Caco-2 (cell line): ENCODE data around the gene PPP2R2B. TPM values are rescaled to one million over a fixed set of nuclear protein-coding genes. Genes with fewer than 3 reads are reported as not detected.

Source experiments
- BruUV-seq: library from RNA; stranded (reverse); fragments of 400-500 nt; replicated peaks from 2 replicates; lab custom pipeline; 2021; lab: Mats Ljungman, UMichigan
- CTCF ChIA-PET: fragments of 300-600 bp; sonication (Branson Sonifier 250); formaldehyde crosslinking; loops from one replicate; lab custom pipeline; 2022; ENCODE audit warnings: antibody characterized with exemption; lab: Charles Lee
- POLR2A ChIA-PET: fragments of 300-600 bp; sonication (Branson Sonifier 250); formaldehyde crosslinking; loops from one replicate; lab custom pipeline; 2022; ENCODE audit warnings: antibody characterized with exemption; lab: Charles Lee
- DNase-seq, 2 experiments: peaks; one replicate each; pipeline versions ENCODE4 v3.0.0 to v3.0.0-alpha.2; 2020 to 2022
- H3K27me3 ChIP-seq: replicated peaks from 2 replicates; pipeline ENCODE4 v1.6.0; 2011; ENCODE audit warnings: low read length; ENCODE audit not compliant: control insufficient read depth, insufficient read depth
- H3K36me3 ChIP-seq: 2 replicates; pipeline ENCODE4 v1.5.1; 2011; ENCODE audit warnings: low read length; ENCODE audit not compliant: control insufficient read depth, insufficient read depth
- H3K4me1 ChIP-seq: fragments of 250-450 bp; sonication (Bioruptor Pico); 2 replicates; pipeline ENCODE4 v1.5.1; 2020; ENCODE audit warnings: mild to moderate bottlenecking
- H3K4me3 ChIP-seq: 2 replicates; pipeline ENCODE4 v1.5.1; 2011; ENCODE audit warnings: low read depth, mild to moderate bottlenecking, control low read depth, low read length
- H3K9me3 ChIP-seq: fragments of 250-450 bp; sonication (Bioruptor Pico); 2 replicates; pipeline ENCODE4 v1.5.1; 2020; ENCODE audit warnings: mild to moderate bottlenecking, moderate library complexity
- H3K27ac Mint-ChIP-seq: one replicate; pipeline ENCODE4 v1.8.0; 2022; ENCODE audit warnings: mixed read lengths; ENCODE audit not compliant: unreplicated experiment
- H3K27me3 Mint-ChIP-seq: one replicate; pipeline ENCODE4 v1.8.0; 2022; ENCODE audit warnings: mixed read lengths; ENCODE audit not compliant: insufficient read depth, unreplicated experiment
- H3K36me3 Mint-ChIP-seq: one replicate; pipeline ENCODE4 v1.8.0; 2022; ENCODE audit warnings: mild to moderate bottlenecking, mixed read lengths; ENCODE audit not compliant: insufficient read depth, unreplicated experiment
- H3K4me1 Mint-ChIP-seq: one replicate; pipeline ENCODE4 v1.8.0; 2022; ENCODE audit warnings: low read depth, mixed read lengths; ENCODE audit not compliant: unreplicated experiment
- H3K4me3 Mint-ChIP-seq: one replicate; pipeline ENCODE4 v1.8.0; 2022; ENCODE audit warnings: mild to moderate bottlenecking, moderate library complexity, mixed read lengths; ENCODE audit not compliant: unreplicated experiment
- H3K9me3 Mint-ChIP-seq: one replicate; pipeline ENCODE4 v1.8.0; 2022; ENCODE audit warnings: mixed read lengths; ENCODE audit not compliant: unreplicated experiment
- intact Hi-C: fragments of 100-400 bp; cut with micrococcal nuclease; formaldehyde crosslinking; loops from one replicate; pipeline ENCODE4 v1.10.0; 2022; ENCODE audit not compliant: unreplicated experiment
- total RNA-seq: library from RNA; stranded (reverse); gene quantifications from 2 replicates; pipeline ENCODE4 v1.2.3, GENCODE V29; 2022
- TF ChIP-seq, protein P1 (sequence below), 2 experiments: fragments of 200-600 bp in 1 of 2; IDR thresholded peaks; 1 replicate in 1 of 2; 2 replicates in 1 of 2; pipeline versions ENCODE4 v1.5.1 to v1.8.0; 2011 to 2022; ENCODE audit warnings: antibody characterized with exemption in 1 of 2, control low read depth in 1 of 2, inconsistent platforms in 1 of 2, low read depth in 1 of 2, low read length in 1 of 2, mild to moderate bottlenecking in 1 of 2, moderate library complexity in 1 of 2; ENCODE audit not compliant: insufficient read depth in 1 of 2, severe bottlenecking in 1 of 2, unreplicated experiment in 1 of 2

The PPP2R2B gene
- total RNA-seq, 1 experiment from 2014 or later: 9.8 TPM

DNA sequence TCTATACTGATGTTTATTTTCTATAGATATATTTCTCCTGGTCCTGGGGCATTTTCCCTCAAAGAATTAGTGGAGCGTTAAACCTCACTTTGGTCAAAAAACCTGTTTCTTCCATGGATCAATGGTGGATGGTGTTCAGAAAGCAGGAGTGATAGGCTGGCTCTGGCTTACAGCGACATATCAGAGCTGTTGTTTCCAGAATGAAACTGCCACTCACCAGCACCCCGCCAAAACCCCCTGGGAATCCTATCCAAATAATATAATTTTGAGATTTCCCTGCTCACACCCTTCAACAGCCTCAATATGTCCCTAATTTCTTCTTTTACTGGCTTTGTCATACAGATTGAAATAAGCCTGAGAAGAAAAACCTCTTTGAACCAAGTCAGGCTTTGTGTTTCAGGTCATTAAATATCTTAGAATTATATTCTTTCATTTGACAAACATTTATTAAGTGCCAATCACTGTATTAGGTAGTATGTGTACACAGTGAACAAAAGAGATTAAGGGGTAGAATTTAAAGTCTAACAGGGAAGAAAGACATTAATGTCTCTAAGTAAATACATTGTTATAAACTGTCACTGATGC is 218.1 kb downstream of the PPP2R2B start:
- BruUV-seq: no TSS peak
- no peaks in the 10 kb centered on the region for H3K36me3 ChIP-seq
- H3K36me3 Mint-ChIP-seq: no peaks in the 10 kb centered on the region
- CTCF ChIA-PET: no interaction called here
- no peak overlapping the region for H3K27ac Mint-ChIP-seq
- H3K4me1 Mint-ChIP-seq: no peaks in the 10 kb centered on the region
- no peak overlapping the region for H3K4me3 ChIP-seq
- intact Hi-C loops: loop anchor here (5.0 kb wide), 2 partner anchors 118 to 287 kb away; no protein-coding TSS in a partner anchor
- POLR2A ChIA-PET: no interaction called here
- no peaks in the 10 kb centered on the region for H3K27me3 ChIP-seq
- H3K4me3 Mint-ChIP-seq: no peak overlapping the region
- H3K9me3 Mint-ChIP-seq: no peaks in the 10 kb centered on the region
- H3K9me3 ChIP-seq: no peaks in the 10 kb centered on the region
- no peaks in the 10 kb centered on the region for H3K4me1 ChIP-seq
- TF ChIP-seq, protein P1, sequence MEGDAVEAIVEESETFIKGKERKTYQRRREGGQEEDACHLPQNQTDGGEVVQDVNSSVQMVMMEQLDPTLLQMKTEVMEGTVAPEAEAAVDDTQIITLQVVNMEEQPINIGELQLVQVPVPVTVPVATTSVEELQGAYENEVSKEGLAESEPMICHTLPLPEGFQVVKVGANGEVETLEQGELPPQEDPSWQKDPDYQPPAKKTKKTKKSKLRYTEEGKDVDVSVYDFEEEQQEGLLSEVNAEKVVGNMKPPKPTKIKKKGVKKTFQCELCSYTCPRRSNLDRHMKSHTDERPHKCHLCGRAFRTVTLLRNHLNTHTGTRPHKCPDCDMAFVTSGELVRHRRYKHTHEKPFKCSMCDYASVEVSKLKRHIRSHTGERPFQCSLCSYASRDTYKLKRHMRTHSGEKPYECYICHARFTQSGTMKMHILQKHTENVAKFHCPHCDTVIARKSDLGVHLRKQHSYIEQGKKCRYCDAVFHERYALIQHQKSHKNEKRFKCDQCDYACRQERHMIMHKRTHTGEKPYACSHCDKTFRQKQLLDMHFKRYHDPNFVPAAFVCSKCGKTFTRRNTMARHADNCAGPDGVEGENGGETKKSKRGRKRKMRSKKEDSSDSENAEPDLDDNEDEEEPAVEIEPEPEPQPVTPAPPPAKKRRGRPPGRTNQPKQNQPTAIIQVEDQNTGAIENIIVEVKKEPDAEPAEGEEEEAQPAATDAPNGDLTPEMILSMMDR (IDR thresholded peaks at IDR 0.05; ENCODE audit: insufficient read depth in 1 of 2, low read depth in 1 of 2, low read length in 1 of 2, severe bottlenecking in 1 of 2, unreplicated experiment in 1 of 2): no peak
- no peaks in the 10 kb centered on the region for H3K27me3 Mint-ChIP-seq
- no peak for DNase-seq

DNA sequence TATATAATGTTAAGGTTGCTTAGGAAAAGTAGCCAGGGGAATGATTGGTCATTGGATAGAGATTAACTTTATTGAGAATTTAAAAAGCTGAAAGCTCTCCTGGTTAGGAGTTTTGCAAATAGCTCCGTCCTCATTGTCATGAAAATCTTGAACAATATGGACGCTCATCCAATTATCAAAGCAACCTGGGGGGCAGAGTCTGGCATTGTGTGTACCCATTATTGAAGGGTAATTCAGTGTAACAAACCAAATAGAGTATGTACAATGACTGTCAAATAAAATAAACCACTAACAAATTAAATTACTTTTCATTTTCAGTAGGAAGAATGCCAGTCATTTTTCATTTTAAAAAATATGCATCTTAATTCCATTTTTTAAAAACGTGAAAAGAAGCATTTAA is 218.6 kb downstream of the PPP2R2B start:
- H3K27me3 ChIP-seq: no peaks in the 10 kb centered on the region
- no peaks in the 10 kb centered on the region for H3K9me3 ChIP-seq
- POLR2A ChIA-PET: no interaction called here
- TF ChIP-seq, protein P1 (IDR thresholded peaks at IDR 0.05; ENCODE audit: insufficient read depth in 1 of 2, low read depth in 1 of 2, low read length in 1 of 2, severe bottlenecking in 1 of 2, unreplicated experiment in 1 of 2): no peak
- Mint-ChIP-seq H3K27me3 (no peaks in the 10 kb centered on the region), H3K4me1 (no peaks in the 10 kb centered on the region), H3K27ac (no peak overlapping the region), H3K9me3 (no peaks in the 10 kb centered on the region), H3K4me3 (no peak overlapping the region), H3K36me3 (no peaks in the 10 kb centered on the region)
- DNase-seq: no peak
- no peaks in the 10 kb centered on the region for H3K4me1 ChIP-seq
- CTCF ChIA-PET: no interaction called here
- intact Hi-C loops: loop anchor here (2.0 to 5.0 kb wide), 3 partner anchors 118 to 529 kb away; no protein-coding TSS in a partner anchor
- no peaks in the 10 kb centered on the region for H3K36me3 ChIP-seq
- H3K4me3 ChIP-seq: no peak overlapping the region
- no TSS peak for BruUV-seq

GRCh38 chr5:146656703-146657102 is 221.9 kb downstream of the PPP2R2B start:
- Histone ChIP-seq H3K36me3 (no peaks in the 10 kb centered on the region), H3K27me3 (no peaks in the 10 kb centered on the region), H3K9me3 (no peaks in the 10 kb centered on the region), H3K4me1 (no peaks in the 10 kb centered on the region), H3K4me3 (no peak overlapping the region)
- ChIA-PET POLR2A (no interaction called here), CTCF (no interaction called here)
- H3K36me3 Mint-ChIP-seq: no peaks in the 10 kb centered on the region
- H3K27me3 Mint-ChIP-seq: peaks cover 4% of the 10 kb centered on the region
- no peak overlapping the region for H3K4me3 Mint-ChIP-seq
- TF ChIP-seq, protein P1 (IDR thresholded peaks at IDR 0.05; ENCODE audit: insufficient read depth in 1 of 2, low read depth in 1 of 2, low read length in 1 of 2, severe bottlenecking in 1 of 2, unreplicated experiment in 1 of 2): no peak
- no peaks in the 10 kb centered on the region for H3K9me3 Mint-ChIP-seq
- H3K27ac Mint-ChIP-seq: no peak overlapping the region
- intact Hi-C loops: no loop called here
- no TSS peak for BruUV-seq
- H3K4me1 Mint-ChIP-seq: no peaks in the 10 kb centered on the region
- DNase-seq: no peak
